ENCODE results near the gene RNF150. TPM values are rescaled to one million over a fixed set of nuclear protein-coding genes. Genes with fewer than 3 reads are reported as not detected.
"Not testable (repeated sequence)": the region's sequence is repeated elsewhere in the genome, so short reads cannot be mapped to it uniquely, and the experiment has no call there.

Gene RNF150
- total RNA-seq, 1 donor from 2014 or later, result 14.8 TPM

DNA sequence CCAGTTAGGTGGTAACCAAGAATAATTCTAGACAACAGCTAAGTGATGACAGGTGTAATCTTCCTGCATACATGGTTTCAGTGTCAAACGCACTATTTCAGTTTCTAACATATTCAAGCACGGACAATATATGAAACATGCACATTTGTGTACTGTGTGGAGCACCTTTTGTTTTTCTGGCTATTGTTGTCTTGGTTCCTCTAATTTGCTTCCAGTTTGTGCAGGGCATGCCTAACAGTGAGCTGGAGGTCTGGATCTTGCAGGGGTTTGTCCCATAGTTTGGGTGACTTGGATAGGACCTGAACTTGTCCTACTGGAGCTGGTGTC, 306.6 kb downstream of the RNF150 start:
- TF ChIP-seq, protein P1, sequence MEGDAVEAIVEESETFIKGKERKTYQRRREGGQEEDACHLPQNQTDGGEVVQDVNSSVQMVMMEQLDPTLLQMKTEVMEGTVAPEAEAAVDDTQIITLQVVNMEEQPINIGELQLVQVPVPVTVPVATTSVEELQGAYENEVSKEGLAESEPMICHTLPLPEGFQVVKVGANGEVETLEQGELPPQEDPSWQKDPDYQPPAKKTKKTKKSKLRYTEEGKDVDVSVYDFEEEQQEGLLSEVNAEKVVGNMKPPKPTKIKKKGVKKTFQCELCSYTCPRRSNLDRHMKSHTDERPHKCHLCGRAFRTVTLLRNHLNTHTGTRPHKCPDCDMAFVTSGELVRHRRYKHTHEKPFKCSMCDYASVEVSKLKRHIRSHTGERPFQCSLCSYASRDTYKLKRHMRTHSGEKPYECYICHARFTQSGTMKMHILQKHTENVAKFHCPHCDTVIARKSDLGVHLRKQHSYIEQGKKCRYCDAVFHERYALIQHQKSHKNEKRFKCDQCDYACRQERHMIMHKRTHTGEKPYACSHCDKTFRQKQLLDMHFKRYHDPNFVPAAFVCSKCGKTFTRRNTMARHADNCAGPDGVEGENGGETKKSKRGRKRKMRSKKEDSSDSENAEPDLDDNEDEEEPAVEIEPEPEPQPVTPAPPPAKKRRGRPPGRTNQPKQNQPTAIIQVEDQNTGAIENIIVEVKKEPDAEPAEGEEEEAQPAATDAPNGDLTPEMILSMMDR (IDR thresholded peaks at IDR 0.05), result no peak
- Mint-ChIP-seq H3K36me3 (ENCODE audit: low read depth) (no peaks in the 10 kb centered on the region), H3K4me1 (ENCODE audit: low read depth) (peaks cover 5% of the 10 kb centered on the region), H3K4me3 (ENCODE audit: unreplicated experiment) (no peak overlapping the region), H3K9me3 (ENCODE audit: low read depth) (peaks cover 11% of the 10 kb centered on the region), H3K27me3 (ENCODE audit: low read depth) (peaks cover 16% of the 10 kb centered on the region), H3K27ac (ENCODE audit: unreplicated experiment) (no peak overlapping the region)
- DNase-seq (ENCODE audit: low spot score), result no peak

DNA sequence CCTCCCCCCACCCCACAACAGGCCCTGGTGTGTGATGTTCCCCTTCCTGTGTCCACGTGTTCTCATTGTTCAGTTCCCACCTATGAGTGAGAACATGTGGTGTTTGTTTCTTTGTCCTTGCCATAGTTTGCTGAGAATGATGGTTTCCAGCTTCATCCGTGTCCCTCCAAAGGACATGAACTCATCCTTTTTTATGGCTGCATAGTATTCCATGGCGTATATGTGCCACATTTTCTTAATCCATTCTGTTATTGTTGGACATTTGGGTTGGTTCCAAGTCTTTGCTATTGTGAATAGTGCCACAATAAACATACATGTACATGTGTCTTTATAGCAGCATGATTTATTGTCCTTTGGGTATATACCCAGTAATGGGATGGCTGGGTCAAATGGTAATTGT, 312.7 kb downstream of the RNF150 start:
- not testable (repeated sequence) for H3K27me3 Mint-ChIP-seq (ENCODE audit: low read depth); H3K4me1 Mint-ChIP-seq (ENCODE audit: low read depth); H3K9me3 Mint-ChIP-seq (ENCODE audit: low read depth); H3K27ac Mint-ChIP-seq (ENCODE audit: unreplicated experiment); H3K36me3 Mint-ChIP-seq (ENCODE audit: low read depth); H3K4me3 Mint-ChIP-seq (ENCODE audit: unreplicated experiment); DNase-seq (ENCODE audit: low spot score)

DNA sequence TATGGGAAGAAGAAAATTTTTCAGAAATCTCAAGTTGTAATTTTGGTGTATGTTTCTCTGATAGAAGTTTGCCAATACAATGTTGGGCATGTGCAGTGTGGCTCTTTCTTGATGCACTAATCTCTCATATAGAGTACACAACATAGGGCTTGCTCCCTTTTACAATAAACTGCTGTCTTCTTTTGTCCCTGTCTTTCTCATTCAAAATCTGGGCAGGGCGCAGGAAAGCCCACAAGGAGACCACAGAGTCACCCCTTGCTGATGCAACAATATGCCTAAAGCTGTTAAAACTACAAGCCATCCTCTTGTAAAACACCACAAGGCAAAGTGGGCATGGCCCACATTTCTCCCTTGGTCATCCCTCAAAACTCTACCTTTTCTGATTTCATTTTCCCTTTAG, 313.7 kb downstream of the RNF150 start:
- H3K9me3 Mint-ChIP-seq (ENCODE audit: low read depth), result peaks cover 3% of the 10 kb centered on the region
- no peak overlapping the region for H3K27ac Mint-ChIP-seq (ENCODE audit: unreplicated experiment)
- H3K36me3 Mint-ChIP-seq (ENCODE audit: low read depth), result no peaks in the 10 kb centered on the region
- H3K4me3 Mint-ChIP-seq (ENCODE audit: unreplicated experiment), result no peak overlapping the region
- TF ChIP-seq, protein P1 (IDR thresholded peaks at IDR 0.05), result no peak
- peaks cover 9% of the 10 kb centered on the region for H3K27me3 Mint-ChIP-seq (ENCODE audit: low read depth)
- no peak for DNase-seq (ENCODE audit: low spot score)
- peaks cover 1% of the 10 kb centered on the region for H3K4me1 Mint-ChIP-seq (ENCODE audit: low read depth)

DNA sequence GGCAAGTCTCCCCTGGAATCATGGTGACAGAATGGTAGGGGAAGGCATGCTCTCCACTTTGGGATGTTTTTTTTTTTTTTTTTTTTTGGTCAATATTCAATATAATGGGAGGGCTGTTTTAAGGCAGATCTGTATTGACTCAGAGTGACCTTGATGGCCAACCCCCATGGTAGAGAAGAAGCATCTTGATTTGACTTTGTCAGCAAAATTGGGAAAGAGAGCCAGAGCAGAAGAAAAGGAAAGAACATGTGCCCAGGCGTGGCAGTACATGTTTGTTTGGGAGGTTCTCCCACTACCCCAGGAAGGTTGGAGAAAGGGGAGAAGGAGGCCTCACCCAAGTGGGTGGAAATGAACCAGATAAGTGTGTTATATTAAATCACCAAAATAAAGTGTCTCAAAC, 314.8 kb downstream of the RNF150 start:
- TF ChIP-seq, protein P1 (IDR thresholded peaks at IDR 0.05), result no peak
- Mint-ChIP-seq H3K27ac (ENCODE audit: unreplicated experiment) (no peak overlapping the region), H3K4me3 (ENCODE audit: unreplicated experiment) (no peak overlapping the region), H3K4me1 (ENCODE audit: low read depth) (no peaks in the 10 kb centered on the region), H3K9me3 (ENCODE audit: low read depth) (peaks cover 2% of the 10 kb centered on the region), H3K36me3 (ENCODE audit: low read depth) (no peaks in the 10 kb centered on the region), H3K27me3 (ENCODE audit: low read depth) (peaks cover 9% of the 10 kb centered on the region)
- no peak for DNase-seq (ENCODE audit: low spot score)

DNA sequence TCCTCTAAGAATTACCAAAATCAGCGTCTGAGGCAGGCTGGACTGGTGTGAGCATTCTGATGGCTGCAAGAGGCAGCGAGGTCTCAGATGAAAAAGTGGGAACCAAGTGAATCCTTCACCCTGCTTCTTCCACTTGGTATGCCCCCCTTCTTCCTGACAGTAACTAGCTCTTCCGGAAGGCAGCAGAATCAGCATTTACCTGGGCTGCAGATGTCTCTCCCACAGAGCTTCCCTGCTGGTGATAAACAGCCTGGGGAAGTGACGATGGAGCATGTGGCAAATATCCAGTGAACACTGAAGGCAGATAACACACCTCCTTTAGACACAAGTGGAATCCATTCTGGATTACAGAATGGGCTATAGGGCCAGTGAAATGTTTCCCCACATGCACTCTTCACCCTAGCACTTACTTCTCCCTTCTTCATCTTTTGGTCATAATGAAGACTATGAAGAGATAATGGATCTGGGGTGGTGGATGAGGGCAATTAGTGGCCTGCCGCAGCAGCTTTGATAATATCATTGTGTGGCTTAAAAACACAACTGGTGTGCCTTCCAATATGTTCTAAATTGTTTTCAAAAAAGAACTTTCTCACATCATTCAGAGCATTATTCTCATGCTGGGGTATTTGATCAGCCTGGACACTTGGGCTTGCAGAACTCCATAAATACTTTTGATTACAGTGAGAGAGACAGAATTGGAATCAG, 316.3 kb downstream of the RNF150 start:
- DNase-seq (ENCODE audit: low spot score), result no peak
- no peaks in the 10 kb centered on the region for H3K36me3 Mint-ChIP-seq (ENCODE audit: low read depth)
- peaks cover 9% of the 10 kb centered on the region for H3K27me3 Mint-ChIP-seq (ENCODE audit: low read depth)
- no peak overlapping the region for H3K27ac Mint-ChIP-seq (ENCODE audit: unreplicated experiment)
- no peaks in the 10 kb centered on the region for H3K4me1 Mint-ChIP-seq (ENCODE audit: low read depth)
- TF ChIP-seq, protein P1 (IDR thresholded peaks at IDR 0.05), result no peak
- peaks cover 2% of the 10 kb centered on the region for H3K9me3 Mint-ChIP-seq (ENCODE audit: low read depth)
- H3K4me3 Mint-ChIP-seq (ENCODE audit: unreplicated experiment), result no peak overlapping the region

DNA sequence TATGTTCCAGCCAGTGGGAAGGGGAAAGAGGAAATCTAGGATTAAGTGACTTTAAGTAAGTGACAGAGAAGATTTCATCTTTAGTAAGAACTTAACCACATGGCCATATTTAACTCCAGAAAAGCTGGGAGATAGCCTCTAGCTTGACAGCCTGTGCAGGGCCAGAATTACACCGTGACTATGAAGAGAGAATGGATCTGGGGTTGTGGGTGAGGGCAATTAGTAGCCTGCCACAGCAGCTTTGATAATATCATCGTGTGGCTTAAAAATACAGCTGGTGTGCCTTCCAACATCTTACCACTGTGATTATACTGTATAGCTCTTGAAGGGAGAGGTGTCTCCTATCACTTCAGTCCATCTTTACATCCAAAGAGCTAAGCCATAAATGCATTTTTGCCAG, 319.5 kb downstream of the RNF150 start:
- peaks cover 18% of the 10 kb centered on the region for H3K27me3 Mint-ChIP-seq (ENCODE audit: low read depth)
- peaks cover 2% of the 10 kb centered on the region for H3K36me3 Mint-ChIP-seq (ENCODE audit: low read depth)
- no peaks in the 10 kb centered on the region for H3K4me1 Mint-ChIP-seq (ENCODE audit: low read depth)
- no peak overlapping the region for H3K27ac Mint-ChIP-seq (ENCODE audit: unreplicated experiment)
- H3K4me3 Mint-ChIP-seq (ENCODE audit: unreplicated experiment), result no peak overlapping the region
- H3K9me3 Mint-ChIP-seq (ENCODE audit: low read depth), result peaks cover 3% of the 10 kb centered on the region
- no peak for DNase-seq (ENCODE audit: low spot score)
- TF ChIP-seq, protein P1 (IDR thresholded peaks at IDR 0.05), result no peak
